ENCODE data around the gene ARMH3. TPM values are rescaled to one million over a fixed set of nuclear protein-coding genes. Genes with fewer than 3 reads are reported as not detected.

ARMH3 gene
- total RNA-seq, 1 experiment from 2014 or later = 17.1 TPM

- TF ChIP-seq NR3C1 (CRISPR knock-in tag; conservative IDR thresholded peaks at IDR 0.05; ENCODE audit: low read depth) = no peak
- no peak for TF ChIP-seq ESRRA (CRISPR knock-in tag; IDR thresholded peaks at IDR 0.05; ENCODE audit: borderline replicate concordance)
- TF ChIP-seq PRDM15 (CRISPR knock-in tag; IDR thresholded peaks at IDR 0.05) = no peak
Observed at GRCh38 chr10:102016416-102016815, 39.6 kb downstream of the ARMH3 start (continued).

- ATAC-seq (no peak), DNase-seq (ENCODE audit: low spot score) (no peak)
- CTCF ChIA-PET = interaction anchor here (1.0 to 6.8 kb wide), 18 partner anchors 9 to 859 kb away, joined by 3 to 304 read pairs (median 18); partner anchors contain the start of gene KCNIP2
- TF ChIP-seq ZNF396 (CRISPR knock-in tag; IDR thresholded peaks at IDR 0.05; ENCODE audit: borderline replicate concordance) = no peak
- no peak for TF ChIP-seq E2F4 (CRISPR knock-in tag; IDR thresholded peaks at IDR 0.05; ENCODE audit: borderline replicate concordance, low read depth)
- TF ChIP-seq TEAD4 (CRISPR knock-in tag; IDR thresholded peaks at IDR 0.05) = no peak
- no peak for TF ChIP-seq CDX4 (CRISPR knock-in tag; IDR thresholded peaks at IDR 0.05; ENCODE audit: borderline replicate concordance)
- TF ChIP-seq ZSCAN18 (CRISPR knock-in tag; IDR thresholded peaks at IDR 0.05) = no peak
- no peak for TF ChIP-seq ATF2 (CRISPR knock-in tag; IDR thresholded peaks at IDR 0.05; ENCODE audit: borderline replicate concordance, low read depth)
- no peak for TF ChIP-seq AR (CRISPR knock-in tag; IDR thresholded peaks at IDR 0.05)
- TF ChIP-seq USF2 (CRISPR knock-in tag; IDR thresholded peaks at IDR 0.05) = no peak
- no peak for TF ChIP-seq NR2C2 (CRISPR knock-in tag; IDR thresholded peaks at IDR 0.05)
- TF ChIP-seq CTCF (IDR thresholded peaks at IDR 0.05) = no peak
- TF ChIP-seq SP1 (CRISPR knock-in tag; conservative IDR thresholded peaks at IDR 0.05) = no peak
- no peak for TF ChIP-seq EMX1 (CRISPR knock-in tag; IDR thresholded peaks at IDR 0.05)
- no peak for TF ChIP-seq SMAD4 (CRISPR knock-in tag; IDR thresholded peaks at IDR 0.05)
- no peak for TF ChIP-seq MAX (CRISPR knock-in tag; IDR thresholded peaks at IDR 0.05)
- POLR2A ChIA-PET = no interaction called here
- Mint-ChIP-seq H3K27me3 (ENCODE audit: low read depth) (no peaks in the 10 kb centered on the region), H3K4me3 (no peak overlapping the region), H3K4me1 (peaks cover 21% of the 10 kb centered on the region), H3K9me3 (no peaks in the 10 kb centered on the region), H3K36me3 (peaks cover 12% of the 10 kb centered on the region), H3K27ac (no peak overlapping the region)
Observed at GRCh38 chr10:102010961-102011360, 45.0 kb downstream of the ARMH3 start.
